NB4 (cell line): ENCODE data around the gene PHACTR1.

Experiments used
- MYC ChIP-seq: IDR thresholded peaks from 2 replicates; pipeline ENCODE4 v1.6.1; 2011; ENCODE audit warnings: low read depth, low read length
- POLR2A ChIP-seq: IDR thresholded peaks from 2 replicates; pipeline ENCODE4 v1.6.1; 2011; ENCODE audit warnings: mild to moderate bottlenecking; ENCODE audit not compliant: insufficient read length; ENCODE audit errors: extremely low read depth

- TF ChIP-seq MYC (no peak), POLR2A (no peak)
Measured at GRCh38 chr6:13282393-13283069, 566.0 kb downstream of the PHACTR1 start.
